Vagina (tissue), 2 donors: ENCODE data around the gene NUP210L. TPM values are rescaled to one million over a fixed set of nuclear protein-coding genes. Genes with fewer than 3 reads are reported as not detected.

Experiments used
- DNase-seq, 2 donors: peaks; one replicate each; pipeline ENCODE4 v3.0.0-alpha.2; 2017; ENCODE audit errors: extremely low spot score in 2 of 2
- H3K27ac ChIP-seq: fragments of 200-600 bp; sonication (generic); one replicate; pipeline ENCODE4 v1.5.1; 2019
- H3K27me3 ChIP-seq: fragments of 200-600 bp; sonication (generic); one replicate; pipeline ENCODE4 v1.5.1; 2019
- H3K36me3 ChIP-seq, 2 donors: fragments of 200-600 bp; sonication (generic); one replicate each; pipeline ENCODE4 v1.5.1; 2017 to 2019
- H3K4me1 ChIP-seq: fragments of 200-600 bp; sonication (generic); one replicate; pipeline ENCODE4 v1.5.1; 2019
- H3K4me3 ChIP-seq, 2 donors: fragments of 200-600 bp; sonication (generic); 1 replicate in 1 of 2; 2 replicates in 1 of 2; pipeline ENCODE4 v1.5.1; 2016 to 2019
- H3K9me3 ChIP-seq: fragments of 200-600 bp; sonication (generic); one replicate; pipeline ENCODE4 v1.5.1; 2019
- CTCF ChIP-seq, 3 experiments: fragments of 450-650 bp in 2 of 3; fragments of 200-600 bp in 1 of 3; sonication (generic) in 1 of 3; IDR thresholded peaks; one replicate each; pipeline ENCODE4 v1.5.1; 2017 to 2019; ENCODE audit warnings: antibody characterized with exemption in 3 of 3, mild to moderate bottlenecking in 2 of 3, moderate library complexity in 2 of 3
- POLR2A ChIP-seq, 2 donors: fragments of 450-650 bp; IDR thresholded peaks; one replicate each; pipeline ENCODE4 v1.6.1; 2017; ENCODE audit warnings: antibody characterized with exemption in 2 of 2, mild to moderate bottlenecking in 2 of 2, moderate library complexity in 2 of 2
- POLR2AphosphoS5 ChIP-seq, 2 donors: sonication (generic); formaldehyde crosslinking; IDR thresholded peaks; one replicate each; pipeline ENCODE4 v1.9.0; 2017; ENCODE audit warnings: antibody characterized with exemption in 2 of 2, mild to moderate bottlenecking in 2 of 2, low read depth in 1 of 2; ENCODE audit not compliant: insufficient read depth in 1 of 2
- intact Hi-C: fragments of 100-400 bp; cut with DNase I; formaldehyde crosslinking; loops from one replicate; pipeline ENCODE4 v1.15.1; 2023
- total RNA-seq: library from RNA; depleted of rRNA; stranded (reverse); fragments of >200 nt; gene quantifications from one replicate; pipeline ENCODE4 v1.2.3, GENCODE V29; 2016

NUP210L gene
- total RNA-seq, 1 donor from 2014 or later, result not detected

DNA sequence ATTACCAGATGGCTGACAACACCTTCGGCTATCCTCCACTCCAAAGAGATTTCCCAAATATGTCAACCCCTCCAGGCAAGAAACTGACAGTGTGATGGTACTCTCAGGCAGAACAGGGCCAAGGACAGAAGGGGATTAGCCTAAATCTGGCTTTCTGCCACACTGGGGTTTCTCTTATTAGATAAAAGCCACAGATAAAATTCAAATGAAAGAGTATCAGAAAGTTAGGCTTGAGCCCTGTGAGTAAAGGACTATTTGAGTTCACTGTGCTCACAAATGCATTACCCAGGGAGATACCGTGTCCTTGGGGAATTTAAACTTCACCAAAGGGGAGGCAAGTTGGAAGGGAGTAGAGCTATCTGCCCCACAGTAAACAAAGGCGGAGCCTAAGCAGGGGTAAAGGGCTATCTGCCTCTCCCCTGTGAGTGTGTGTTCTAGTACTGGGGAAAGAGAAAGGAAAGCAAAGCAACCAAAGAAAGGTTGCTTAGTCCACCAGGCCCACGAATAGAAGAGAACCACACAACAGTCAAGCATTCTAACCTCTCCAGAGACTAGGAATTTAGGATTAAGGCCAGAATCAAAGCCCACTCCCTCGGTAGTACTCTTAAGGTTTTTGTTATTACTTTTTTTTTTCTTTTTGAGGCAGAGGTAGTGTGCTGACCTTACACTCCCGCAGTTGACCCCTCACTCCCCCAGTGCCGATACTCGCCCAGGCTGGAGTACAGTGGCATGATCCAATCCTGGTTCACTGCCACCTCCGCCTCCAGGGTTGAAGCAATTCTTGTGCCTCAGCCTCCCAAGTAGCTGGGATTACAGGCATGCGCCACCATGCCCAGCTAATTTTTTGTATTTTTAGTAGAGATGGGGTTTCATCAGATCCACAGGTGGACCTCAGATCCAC, 24.3 kb upstream of the NUP210L start:
- DNase-seq, result no peak
- TF ChIP-seq POLR2A (IDR thresholded peaks at IDR 0.05), result no peak
- no peak for TF ChIP-seq POLR2AphosphoS5 (IDR thresholded peaks at IDR 0.05; ENCODE audit: insufficient read depth in 1 of 2, low read depth in 1 of 2)
- TF ChIP-seq CTCF (IDR thresholded peaks at IDR 0.05), result no peak
- no peaks in the 10 kb centered on the region for H3K27me3 ChIP-seq
- H3K4me1 ChIP-seq, result peaks cover 67% of the 10 kb centered on the region
- no peak overlapping the region for H3K4me3 ChIP-seq
- intact Hi-C loops, result no loop called here
- no peaks in the 10 kb centered on the region for H3K9me3 ChIP-seq
- peaks cover 0 to 12% of the 10 kb centered on the region in 2 donors for H3K36me3 ChIP-seq
- H3K27ac ChIP-seq, result peak overlapping the region; percentile 6

- Histone ChIP-seq H3K9me3 (no peaks in the 10 kb centered on the region), H3K4me3 (no peak overlapping the region), H3K4me1 (peaks cover 67% of the 10 kb centered on the region), H3K27me3 (no peaks in the 10 kb centered on the region), H3K27ac (peak overlapping the region; percentile 6), H3K36me3 (peaks cover 0 to 22% of the 10 kb centered on the region in 2 donors)
- intact Hi-C loops, result no loop called here
- TF ChIP-seq POLR2AphosphoS5 (IDR thresholded peaks at IDR 0.05; ENCODE audit: insufficient read depth in 1 of 2, low read depth in 1 of 2) (no peak), CTCF (IDR thresholded peaks at IDR 0.05) (no peak), POLR2A (IDR thresholded peaks at IDR 0.05) (no peak)
- no peak for DNase-seq
Observed at GRCh38 chr1:154178013-154178412, 23.1 kb upstream of the NUP210L start.

GRCh38 chr1:154176337-154176736, 21.5 kb upstream of the NUP210L start:
- no peak overlapping the region for H3K27ac ChIP-seq
- peak in 1 of 2 donors; percentile 25 for TF ChIP-seq POLR2AphosphoS5 (IDR thresholded peaks at IDR 0.05; ENCODE audit: insufficient read depth in 1 of 2, low read depth in 1 of 2)
- TF ChIP-seq CTCF (IDR thresholded peaks at IDR 0.05), result no peak
- no peak for DNase-seq
- no peak overlapping the region for H3K4me3 ChIP-seq
- H3K27me3 ChIP-seq, result no peaks in the 10 kb centered on the region
- H3K9me3 ChIP-seq, result no peaks in the 10 kb centered on the region
- H3K4me1 ChIP-seq, result peaks cover 60% of the 10 kb centered on the region
- peaks cover 0 to 39% of the 10 kb centered on the region in 2 donors for H3K36me3 ChIP-seq
- intact Hi-C loops, result no loop called here

DNA sequence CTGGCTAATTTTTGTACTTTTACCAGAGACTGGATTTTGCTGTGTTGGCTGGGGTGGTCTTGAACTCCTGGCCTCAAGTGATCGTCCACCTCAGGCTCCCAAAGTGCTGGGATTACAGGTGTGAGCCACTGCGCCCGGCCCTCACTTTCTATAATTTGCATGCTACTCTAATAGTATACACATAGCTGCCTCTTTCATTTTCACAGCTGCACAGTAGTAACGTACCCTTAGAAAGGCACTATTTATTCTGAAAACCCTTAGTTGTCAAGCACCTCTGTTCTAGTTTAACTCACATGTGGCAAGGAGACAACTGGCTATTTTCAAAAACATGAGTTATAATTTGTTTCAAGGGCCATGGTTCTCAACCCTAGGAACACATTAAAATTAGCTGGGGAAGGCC, 19.8 kb upstream of the NUP210L start:
- Histone ChIP-seq H3K9me3 (no peaks in the 10 kb centered on the region), H3K4me1 (peaks cover 43% of the 10 kb centered on the region), H3K4me3 (no peak overlapping the region), H3K27ac (no peak overlapping the region), H3K27me3 (no peaks in the 10 kb centered on the region), H3K36me3 (peaks cover 0 to 55% of the 10 kb centered on the region in 2 donors)
- intact Hi-C loops, result no loop called here
- no peak for TF ChIP-seq CTCF (IDR thresholded peaks at IDR 0.05)
- TF ChIP-seq POLR2A (IDR thresholded peaks at IDR 0.05), result no peak
- no peak for TF ChIP-seq POLR2AphosphoS5 (IDR thresholded peaks at IDR 0.05; ENCODE audit: insufficient read depth in 1 of 2, low read depth in 1 of 2)
- DNase-seq, result no peak

GRCh38 chr1:154171880-154172279, 17.0 kb upstream of the NUP210L start:
- no peaks in the 10 kb centered on the region for H3K27me3 ChIP-seq
- intact Hi-C loops, result no loop called here
- H3K4me3 ChIP-seq, result no peak overlapping the region
- H3K36me3 ChIP-seq, result peaks cover 0 to 83% of the 10 kb centered on the region in 2 donors
- no peaks in the 10 kb centered on the region for H3K9me3 ChIP-seq
- peaks cover 15% of the 10 kb centered on the region for H3K4me1 ChIP-seq
- no peak overlapping the region for H3K27ac ChIP-seq
- TF ChIP-seq POLR2AphosphoS5 (IDR thresholded peaks at IDR 0.05; ENCODE audit: insufficient read depth in 1 of 2, low read depth in 1 of 2) (no peak), POLR2A (IDR thresholded peaks at IDR 0.05) (no peak), CTCF (IDR thresholded peaks at IDR 0.05) (no peak)
- no peak for DNase-seq
